PC-9 (cell line): ENCODE measurements around the gene CXCL8.

Experiments used
- EZH2 ChIP-seq: fragments of 200-600 bp; sonication (generic); IDR thresholded peaks from 2 replicates; pipeline ENCODE4 v1.8.0; 2017; ENCODE audit warnings: antibody characterized with exemption, low read depth
- TF ChIP-seq, protein P1 (sequence below): fragments of 200-600 bp; sonication (generic); conservative IDR thresholded peaks from 2 replicates; pipeline ENCODE4 v1.6.1; 2017; ENCODE audit warnings: mixed run types, antibody characterized with exemption, mild to moderate bottlenecking, moderate library complexity

DNA sequence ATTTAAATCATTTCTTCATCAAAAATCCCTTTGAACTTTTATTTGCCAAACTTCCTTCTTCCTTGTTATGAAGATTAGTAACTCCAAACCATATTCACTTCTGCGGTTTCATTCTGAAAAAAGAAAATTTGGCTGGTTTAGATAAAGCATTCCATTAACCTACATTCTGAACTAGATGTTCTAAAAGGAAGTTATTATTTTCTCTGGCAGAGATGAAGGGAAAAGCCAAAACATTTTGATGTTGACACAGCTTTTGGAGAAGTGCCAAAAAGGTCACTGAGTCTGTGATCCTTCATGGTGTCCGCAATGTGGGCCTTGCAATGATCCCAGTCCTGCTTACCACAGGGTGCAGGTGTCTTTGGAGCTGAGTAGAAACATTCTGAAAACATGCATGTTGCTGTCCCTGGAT, 36.0 kb downstream of the CXCL8 start:
- TF ChIP-seq, protein P1, sequence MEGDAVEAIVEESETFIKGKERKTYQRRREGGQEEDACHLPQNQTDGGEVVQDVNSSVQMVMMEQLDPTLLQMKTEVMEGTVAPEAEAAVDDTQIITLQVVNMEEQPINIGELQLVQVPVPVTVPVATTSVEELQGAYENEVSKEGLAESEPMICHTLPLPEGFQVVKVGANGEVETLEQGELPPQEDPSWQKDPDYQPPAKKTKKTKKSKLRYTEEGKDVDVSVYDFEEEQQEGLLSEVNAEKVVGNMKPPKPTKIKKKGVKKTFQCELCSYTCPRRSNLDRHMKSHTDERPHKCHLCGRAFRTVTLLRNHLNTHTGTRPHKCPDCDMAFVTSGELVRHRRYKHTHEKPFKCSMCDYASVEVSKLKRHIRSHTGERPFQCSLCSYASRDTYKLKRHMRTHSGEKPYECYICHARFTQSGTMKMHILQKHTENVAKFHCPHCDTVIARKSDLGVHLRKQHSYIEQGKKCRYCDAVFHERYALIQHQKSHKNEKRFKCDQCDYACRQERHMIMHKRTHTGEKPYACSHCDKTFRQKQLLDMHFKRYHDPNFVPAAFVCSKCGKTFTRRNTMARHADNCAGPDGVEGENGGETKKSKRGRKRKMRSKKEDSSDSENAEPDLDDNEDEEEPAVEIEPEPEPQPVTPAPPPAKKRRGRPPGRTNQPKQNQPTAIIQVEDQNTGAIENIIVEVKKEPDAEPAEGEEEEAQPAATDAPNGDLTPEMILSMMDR, result no peak
- no peak for TF ChIP-seq EZH2
